Neuronal stem cell (in vitro differentiated cells): ENCODE data around the gene ZNF846.
"Not testable (repeated sequence)": the region's sequence is repeated elsewhere in the genome, so short reads cannot be mapped to it uniquely, and the experiment has no call there.

ENCODE experiments used
- DNase-seq: peaks from one replicate; pipeline ENCODE4 v3.0.0-alpha.2; 2013; ENCODE audit warnings: low spot score
- H2AFZ ChIP-seq: one replicate; pipeline ENCODE4 v1.6.1; 2013; ENCODE audit warnings: mild to moderate bottlenecking, low read length, inconsistent platforms
- H2AK5ac ChIP-seq: 2 replicates; pipeline ENCODE4 v1.6.1; 2013; ENCODE audit warnings: low read depth, mild to moderate bottlenecking, inconsistent platforms, low read length, moderate library complexity, mixed read lengths
- H2BK120ac ChIP-seq: 2 replicates; pipeline ENCODE4 v1.6.1; 2013; ENCODE audit warnings: low read depth, mild to moderate bottlenecking, inconsistent platforms, low read length, moderate library complexity, mixed read lengths
- H2BK12ac ChIP-seq: one replicate; pipeline ENCODE4 v1.6.1; 2013; ENCODE audit warnings: low read length, inconsistent platforms
- H2BK15ac ChIP-seq: 2 replicates; pipeline ENCODE4 v1.6.1; 2013; ENCODE audit warnings: mild to moderate bottlenecking, low read length, inconsistent platforms, mixed read lengths
- H2BK5ac ChIP-seq: one replicate; pipeline ENCODE4 v1.6.1; 2013; ENCODE audit warnings: inconsistent platforms, mild to moderate bottlenecking, low read length, moderate library complexity
- H3K14ac ChIP-seq: one replicate; pipeline ENCODE4 v1.6.1; 2013; ENCODE audit warnings: low read length, inconsistent platforms
- H3K18ac ChIP-seq: 2 replicates; pipeline ENCODE4 v1.6.1; 2013; ENCODE audit warnings: low read length, inconsistent platforms
- H3K23ac ChIP-seq: 2 replicates; pipeline ENCODE4 v1.6.1; 2013; ENCODE audit warnings: low read depth, mild to moderate bottlenecking, mixed read lengths, low read length, inconsistent platforms; ENCODE audit not compliant: poor library complexity
- H3K27ac ChIP-seq: replicated peaks from 3 replicates; pipeline ENCODE4 v1.5.1; 2013; ENCODE audit warnings: low read length, inconsistent platforms
- H3K27me3 ChIP-seq, 3 experiments: 2 replicates each; pipeline ENCODE4 v1.6.1; 2013; ENCODE audit warnings: low read length in 3 of 3, mild to moderate bottlenecking in 2 of 3, inconsistent platforms in 1 of 3, low read depth in 1 of 3, mixed read lengths in 1 of 3, moderate library complexity in 1 of 3; ENCODE audit not compliant: control insufficient read depth in 3 of 3, insufficient read depth in 3 of 3
- H3K36me3 ChIP-seq, 2 donors: replicated peaks in 1 of 2; 2 replicates each; pipeline ENCODE4 v1.6.1; 2013; ENCODE audit warnings: low read length in 2 of 2; ENCODE audit not compliant: control insufficient read depth in 2 of 2, insufficient read depth in 2 of 2
- H3K4ac ChIP-seq: 2 replicates; pipeline ENCODE4 v1.6.1; 2013; ENCODE audit warnings: inconsistent platforms, mild to moderate bottlenecking, low read length, moderate library complexity
- H3K4me1 ChIP-seq, 2 donors: 1 replicate in 1 of 2; 2 replicates in 1 of 2; pipeline ENCODE4 v1.6.1; 2013; ENCODE audit warnings: low read length in 2 of 2, low read depth in 1 of 2; ENCODE audit not compliant: control insufficient read depth in 2 of 2, insufficient read depth in 1 of 2
- H3K4me2 ChIP-seq: one replicate; pipeline ENCODE4 v1.6.1; 2013; ENCODE audit warnings: mild to moderate bottlenecking, low read length, inconsistent platforms; ENCODE audit not compliant: insufficient read depth, poor library complexity, severe bottlenecking
- H3K4me3 ChIP-seq, 2 donors: 2 replicates each; pipeline ENCODE4 v1.5.1; 2013; ENCODE audit warnings: low read length in 2 of 2, mild to moderate bottlenecking in 2 of 2, inconsistent platforms in 1 of 2, moderate library complexity in 1 of 2
- H3K79me1 ChIP-seq: one replicate; pipeline ENCODE4 v1.6.1; 2013; ENCODE audit warnings: low read depth, mild to moderate bottlenecking, inconsistent platforms, low read length, moderate library complexity
- H3K9ac ChIP-seq: one replicate; pipeline ENCODE4 v1.6.1; 2013; ENCODE audit warnings: mild to moderate bottlenecking, low read depth, low read length, inconsistent platforms; ENCODE audit not compliant: poor library complexity
- H3K9me3 ChIP-seq, 2 donors: replicated peaks in 1 of 2; 2 replicates each; pipeline versions ENCODE3 to v1.6.1; 2013; ENCODE audit warnings: low read length in 2 of 2, mild to moderate bottlenecking in 2 of 2, inconsistent platforms in 1 of 2, low read depth in 1 of 2, mixed read lengths in 1 of 2, moderate library complexity in 1 of 2; ENCODE audit not compliant: control insufficient read depth in 2 of 2, insufficient read depth in 1 of 2
- H4K8ac ChIP-seq: one replicate; pipeline ENCODE4 v1.6.1; 2013; ENCODE audit warnings: low read depth, mild to moderate bottlenecking, inconsistent platforms, low read length, moderate library complexity
- H4K91ac ChIP-seq: one replicate; pipeline ENCODE4 v1.6.1; 2013; ENCODE audit warnings: low read length, low read depth, mild to moderate bottlenecking, inconsistent platforms; ENCODE audit not compliant: poor library complexity
- WGBS, 2 donors: extraction: QIAGEN DNeasy Blood & Tissue Kit; methylation state at CpG; one replicate each; pipeline ENCODE4 v1.1.7; 2013; ENCODE audit warnings: missing lambda C conversion rate in 2 of 2, mixed read lengths in 1 of 2; ENCODE audit not compliant: insufficient read length in 2 of 2, insufficient replicate concordance in 1 of 2; ENCODE audit errors: extremely low coverage in 2 of 2; 5-methylcytosine and 5-hydroxymethylcytosine counted together

Gene ZNF846

GRCh38 chr19:9784163-9784496 lies 15.6 kb upstream of the ZNF846 start:
- WGBS, 2 donors, result no CpG with 5 or more reads among the region's 6 CpGs
- DNase-seq, H3K4ac ChIP-seq, H3K14ac ChIP-seq, H4K8ac ChIP-seq, H4K91ac ChIP-seq, H3K79me1 ChIP-seq, H2BK12ac ChIP-seq, H3K27me3 ChIP-seq, H3K9me3 ChIP-seq, H3K4me1 ChIP-seq, H3K36me3 ChIP-seq, H3K18ac ChIP-seq, H2BK5ac ChIP-seq, H2BK120ac ChIP-seq, H3K9ac ChIP-seq, H3K4me2 ChIP-seq, H2BK15ac ChIP-seq, H3K23ac ChIP-seq, H2AK5ac ChIP-seq: not testable (repeated sequence)
- peak overlapping the region; percentile 59 for H2AFZ ChIP-seq
- H3K4me3 ChIP-seq, result peak overlapping the region in 1 of 2 donors; percentile 58
- peak overlapping the region; percentile 28 for H3K27ac ChIP-seq

- WGBS, 2 donors, result no CpG with 5 or more reads among the region's 2 CpGs
- H3K18ac ChIP-seq, result no peak overlapping the region
- peaks cover 0 to 2% of the 10 kb centered on the region in 2 donors for H3K9me3 ChIP-seq
These were observed 13.8 kb upstream of the ZNF846 start for GRCh38 chr19:9782338-9782737.

GRCh38 chr19:9757544-9758501 lies 10.7 kb downstream of the ZNF846 start:
- no peak overlapping the region for H2BK120ac ChIP-seq
- WGBS, 2 donors, result no CpG with 5 or more reads among the region's 9 CpGs
- peaks cover 15 to 50% of the 10 kb centered on the region in 2 donors for H3K9me3 ChIP-seq
- H3K4me1 ChIP-seq, result no peaks in the 10 kb centered on the region
- no peak for DNase-seq
- no peak overlapping the region for H3K9ac ChIP-seq
- H3K79me1 ChIP-seq, result no peaks in the 10 kb centered on the region
- H3K23ac ChIP-seq, result no peak overlapping the region
- H3K4ac ChIP-seq, result no peak overlapping the region
- H4K91ac ChIP-seq, result no peak overlapping the region
- no peak overlapping the region for H3K14ac ChIP-seq
- no peak overlapping the region for H3K18ac ChIP-seq
- H2AFZ ChIP-seq, result no peak overlapping the region
- no peak overlapping the region for H2BK12ac ChIP-seq
- H3K4me2 ChIP-seq, result no peak overlapping the region
- no peak overlapping the region for H2AK5ac ChIP-seq
- no peak overlapping the region for H2BK15ac ChIP-seq
- H2BK5ac ChIP-seq, result no peak overlapping the region
- H3K27ac ChIP-seq, result no peak overlapping the region
- H3K4me3 ChIP-seq, result no peak overlapping the region
- no peak overlapping the region for H4K8ac ChIP-seq
- H3K36me3 ChIP-seq, result peaks cover 10 to 62% of the 10 kb centered on the region in 2 donors
- H3K27me3 ChIP-seq, result no peaks in the 10 kb centered on the region

More at GRCh38 chr19:9782338-9782737, 13.8 kb upstream of the ZNF846 start:
- no peaks in the 10 kb centered on the region for H3K27me3 ChIP-seq
- no peak overlapping the region for H3K23ac ChIP-seq
- no peaks in the 10 kb centered on the region for H3K79me1 ChIP-seq
- no peak for DNase-seq
- H3K14ac ChIP-seq, result no peak overlapping the region
- H2BK12ac ChIP-seq, result no peak overlapping the region
- peak overlapping the region; percentile 9 for H4K91ac ChIP-seq
- no peak overlapping the region for H2BK5ac ChIP-seq
- H3K4me2 ChIP-seq, result no peak overlapping the region
- H2BK120ac ChIP-seq, result no peak overlapping the region
- H3K9ac ChIP-seq, result no peak overlapping the region
- peaks cover 3 to 7% of the 10 kb centered on the region in 2 donors for H3K4me1 ChIP-seq
- no peak overlapping the region for H2BK15ac ChIP-seq
- H4K8ac ChIP-seq, result no peak overlapping the region
- H2AFZ ChIP-seq, result no peak overlapping the region
- H3K4me3 ChIP-seq, result no peak overlapping the region
- H2AK5ac ChIP-seq, result no peak overlapping the region
- H3K27ac ChIP-seq, result no peak overlapping the region
- no peak overlapping the region for H3K4ac ChIP-seq
- no peaks in the 10 kb centered on the region for H3K36me3 ChIP-seq

- no peak for DNase-seq
- peaks cover 7 to 31% of the 10 kb centered on the region in 2 donors for H3K9me3 ChIP-seq
- no peak overlapping the region for H2AK5ac ChIP-seq
- H3K36me3 ChIP-seq, result peaks cover 4 to 14% of the 10 kb centered on the region in 2 donors
- H3K14ac ChIP-seq, result no peak overlapping the region
- H3K23ac ChIP-seq, result no peak overlapping the region
- H3K9ac ChIP-seq, result no peak overlapping the region
- H4K8ac ChIP-seq, result no peak overlapping the region
- no peak overlapping the region for H4K91ac ChIP-seq
- H3K4me2 ChIP-seq, result no peak overlapping the region
- H3K4ac ChIP-seq, result no peak overlapping the region
- no peak overlapping the region for H3K27ac ChIP-seq
- H3K27me3 ChIP-seq, result no peaks in the 10 kb centered on the region
- WGBS, 2 donors, result no CpG with 5 or more reads among the region's 2 CpGs
- H2BK5ac ChIP-seq, result no peak overlapping the region
- no peak overlapping the region for H2BK15ac ChIP-seq
- H3K4me1 ChIP-seq, result no peaks in the 10 kb centered on the region
- H3K79me1 ChIP-seq, result no peaks in the 10 kb centered on the region
- no peak overlapping the region for H3K4me3 ChIP-seq
- H2BK12ac ChIP-seq, result no peak overlapping the region
- no peak overlapping the region for H3K18ac ChIP-seq
- no peak overlapping the region for H2BK120ac ChIP-seq
- H2AFZ ChIP-seq, result no peak overlapping the region
These were observed 15.7 kb downstream of the ZNF846 start for GRCh38 chr19:9752701-9753443.
